Peyer's patch (tissue), 4 donors: ENCODE results near the gene SYCN. TPM values are rescaled to one million over a fixed set of nuclear protein-coding genes. Genes with fewer than 3 reads are reported as not detected.

Experiments used
- DNase-seq, 3 donors: peaks; one replicate each; pipeline ENCODE4 v3.0.0-alpha.2; 2017 to 2019
- H3K27ac ChIP-seq, 4 donors: fragments of 200-600 bp; sonication (generic); one replicate each; pipeline ENCODE4 v1.5.1; 2016 to 2019
- H3K27me3 ChIP-seq, 2 donors: fragments of 200-600 bp; sonication (generic); one replicate each; pipeline ENCODE4 v1.5.1; 2019
- H3K36me3 ChIP-seq, 3 donors: fragments of 200-600 bp; sonication (generic); one replicate each; pipeline ENCODE4 v1.5.1; 2016 to 2019
- H3K4me1 ChIP-seq, 4 donors: fragments of 200-600 bp; sonication (generic); one replicate each; pipeline ENCODE4 v1.5.1; 2016 to 2019
- H3K4me3 ChIP-seq, 4 donors: fragments of 200-600 bp; sonication (generic); 1 replicate in 3 of 4; 2 replicates in 1 of 4; pipeline ENCODE4 v1.5.1; 2016 to 2019; ENCODE audit warnings: mild to moderate bottlenecking in 1 of 4
- H3K9me3 ChIP-seq, 4 donors: fragments of 200-600 bp; sonication (generic); one replicate each; pipeline ENCODE4 v1.5.1; 2016 to 2019; ENCODE audit warnings: mild to moderate bottlenecking in 1 of 4
- CTCF ChIP-seq, 6 experiments: fragments of 450-650 bp in 4 of 6; fragments of 200-600 bp in 2 of 6; sonication (generic) in 1 of 6; IDR thresholded peaks; one replicate each; pipeline ENCODE4 v1.5.1; 2017 to 2019; ENCODE audit warnings: antibody characterized with exemption in 6 of 6, mild to moderate bottlenecking in 3 of 6, moderate library complexity in 1 of 6
- POLR2A ChIP-seq, 2 donors: fragments of 450-650 bp; IDR thresholded peaks; one replicate each; pipeline ENCODE4 v1.5.1; 2017; ENCODE audit warnings: antibody characterized with exemption in 2 of 2, mild to moderate bottlenecking in 2 of 2, moderate library complexity in 2 of 2
- total RNA-seq, 4 donors: library from RNA; depleted of rRNA; stranded (reverse); fragments of >200 nt; gene quantifications; one replicate each; pipeline ENCODE4 v1.1.0, GENCODE V29; 2016

The SYCN gene
- total RNA-seq, 4 donors from 2014 or later, result not detected

DNA sequence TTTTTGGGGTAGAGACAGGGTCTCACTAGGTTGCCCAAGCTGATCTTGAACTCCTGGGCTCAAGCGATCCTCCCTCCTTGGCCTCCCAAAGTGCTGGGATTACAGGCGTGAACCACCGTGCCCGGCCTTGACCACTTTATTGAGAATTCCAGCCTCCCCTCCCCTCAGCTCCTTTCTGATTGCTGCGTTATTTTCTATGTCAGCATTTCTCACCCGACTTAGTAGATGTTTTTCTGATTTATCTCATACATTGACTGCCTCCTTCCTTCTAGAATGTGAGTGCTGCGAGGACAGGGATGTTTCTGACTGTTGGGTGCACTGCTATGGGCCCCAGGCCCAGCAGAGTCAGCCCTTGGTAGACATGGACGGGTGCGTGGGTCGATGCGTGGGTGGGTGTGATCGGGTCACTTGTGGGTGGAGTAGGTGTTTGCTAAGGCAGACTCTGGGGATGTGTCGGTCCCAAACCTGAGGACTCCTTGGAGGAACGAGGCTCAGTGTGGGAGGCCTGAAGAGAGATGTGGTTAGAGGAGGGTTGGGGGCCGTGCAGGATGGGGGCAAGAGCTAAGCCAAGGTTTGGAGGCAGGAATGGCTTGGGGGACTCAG lies 41.5 kb downstream of the SYCN start:
- no peaks in the 10 kb centered on the region for H3K9me3 ChIP-seq
- no peak overlapping the region for H3K4me3 ChIP-seq
- no peak overlapping the region for H3K27ac ChIP-seq
- no peaks in the 10 kb centered on the region for H3K27me3 ChIP-seq
- no peak for DNase-seq
- H3K36me3 ChIP-seq, result no peaks in the 10 kb centered on the region
- H3K4me1 ChIP-seq, result peaks cover 0 to 32% (median 0%) of the 10 kb centered on the region in 4 donors
- TF ChIP-seq POLR2A (IDR thresholded peaks at IDR 0.05), result no peak
- TF ChIP-seq CTCF (IDR thresholded peaks at IDR 0.05), result no peak

DNA sequence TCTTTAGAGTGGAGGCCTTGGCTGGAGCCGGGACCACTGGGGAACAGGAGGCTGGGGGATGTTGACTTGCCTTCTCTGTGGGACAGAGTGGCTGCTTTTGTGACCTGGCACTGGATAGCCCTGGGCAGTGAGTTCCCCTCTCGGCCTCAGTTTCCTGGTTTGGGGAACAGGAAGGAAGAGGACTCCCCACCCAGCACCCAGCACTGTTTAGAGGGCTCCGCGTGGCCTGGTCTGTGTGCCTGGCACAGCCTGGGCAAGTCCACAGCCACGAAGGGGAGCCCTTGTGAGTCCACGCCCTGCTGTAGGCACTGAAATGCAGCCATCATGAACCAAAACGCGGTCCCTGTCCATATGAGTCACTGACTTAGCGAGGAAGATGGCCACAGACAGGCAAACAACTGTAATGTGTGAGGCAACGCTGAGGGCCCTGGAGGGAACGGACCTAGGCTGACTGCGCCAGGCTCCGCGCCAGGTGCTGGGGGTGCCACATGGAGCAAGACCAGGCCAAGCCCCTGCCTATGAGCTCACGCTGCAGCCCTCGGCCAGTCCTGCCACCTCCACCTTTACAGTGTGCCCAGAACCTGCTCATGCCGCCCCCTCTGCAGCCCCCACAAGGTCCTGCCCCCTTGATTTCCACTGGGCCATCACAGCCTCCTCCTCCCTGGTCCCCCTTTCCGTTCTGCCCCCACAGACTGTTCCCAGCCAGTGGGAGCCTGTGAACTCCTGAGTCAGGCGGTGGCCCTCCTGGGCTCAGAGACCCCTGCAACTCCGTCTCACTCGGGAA lies 43.0 kb downstream of the SYCN start:
- H3K27ac ChIP-seq, result no peak overlapping the region
- no peak overlapping the region for H3K4me3 ChIP-seq
- H3K36me3 ChIP-seq, result no peaks in the 10 kb centered on the region
- no peak for DNase-seq
- no peaks in the 10 kb centered on the region for H3K27me3 ChIP-seq
- no peaks in the 10 kb centered on the region for H3K9me3 ChIP-seq
- TF ChIP-seq POLR2A (IDR thresholded peaks at IDR 0.05) (no peak), CTCF (IDR thresholded peaks at IDR 0.05) (no peak)
- H3K4me1 ChIP-seq, result peaks cover 0 to 32% (median 0%) of the 10 kb centered on the region in 4 donors

DNA sequence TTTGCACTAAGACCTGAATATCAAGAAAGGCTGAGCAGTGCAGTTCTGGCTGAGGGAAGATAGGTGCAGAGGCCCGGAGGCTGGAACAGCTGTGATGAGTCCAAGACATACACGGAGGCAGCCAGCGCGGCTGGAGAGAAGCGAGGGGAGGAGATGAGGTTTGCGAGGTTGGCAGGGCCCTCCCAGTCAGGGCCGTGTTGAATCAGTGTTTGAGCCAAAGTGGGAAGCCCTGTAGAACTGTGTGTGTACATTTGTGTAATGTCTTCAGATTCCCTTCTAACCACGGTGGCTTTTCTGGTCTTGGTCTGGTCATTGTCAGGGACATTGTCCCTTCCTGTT lies 43.6 kb downstream of the SYCN start:
- Histone ChIP-seq H3K4me1 (peaks cover 0 to 32% (median 0%) of the 10 kb centered on the region in 4 donors), H3K27me3 (no peaks in the 10 kb centered on the region), H3K27ac (no peak overlapping the region), H3K4me3 (no peak overlapping the region), H3K36me3 (no peaks in the 10 kb centered on the region), H3K9me3 (no peaks in the 10 kb centered on the region)
- DNase-seq, result no peak
- TF ChIP-seq POLR2A (IDR thresholded peaks at IDR 0.05) (no peak), CTCF (IDR thresholded peaks at IDR 0.05) (no peak)

GRCh38 chr19:39158646-39159260 lies 45.3 kb downstream of the SYCN start:
- Histone ChIP-seq H3K36me3 (no peaks in the 10 kb centered on the region), H3K4me1 (peaks cover 0 to 46% (median 0%) of the 10 kb centered on the region in 4 donors)
- no peak for DNase-seq

GRCh38 chr19:39157997-39158389 lies 46.1 kb downstream of the SYCN start:
- no peak for DNase-seq
- Histone ChIP-seq H3K9me3 (no peaks in the 10 kb centered on the region), H3K4me1 (peaks cover 0 to 48% (median 0%) of the 10 kb centered on the region in 4 donors), H3K27me3 (no peaks in the 10 kb centered on the region), H3K4me3 (no peak overlapping the region), H3K27ac (no peak overlapping the region), H3K36me3 (no peaks in the 10 kb centered on the region)
- TF ChIP-seq CTCF (IDR thresholded peaks at IDR 0.05), result no peak
- no peak for TF ChIP-seq POLR2A (IDR thresholded peaks at IDR 0.05)

More at GRCh38 chr19:39158646-39159260, 45.3 kb downstream of the SYCN start:
- H3K4me3 ChIP-seq, result no peak overlapping the region
- H3K9me3 ChIP-seq, result no peaks in the 10 kb centered on the region
- TF ChIP-seq CTCF (IDR thresholded peaks at IDR 0.05), result no peak
- TF ChIP-seq POLR2A (IDR thresholded peaks at IDR 0.05), result no peak
- no peaks in the 10 kb centered on the region for H3K27me3 ChIP-seq
- H3K27ac ChIP-seq, result no peak overlapping the region
